GM19468 (cell line): ENCODE results near the gene ARID5B.

ENCODE experiments used
- ATAC-seq: cut with Tn5 transposase; IDR thresholded peaks from one replicate; pipeline ENCODE4 v1.9.1; 2021; ENCODE audit warnings: mild to moderate bottlenecking, moderate library complexity, moderate number of reproducible peaks; ENCODE audit not compliant: unreplicated experiment; ENCODE audit errors: extremely low read depth

The ARID5B gene

DNA sequence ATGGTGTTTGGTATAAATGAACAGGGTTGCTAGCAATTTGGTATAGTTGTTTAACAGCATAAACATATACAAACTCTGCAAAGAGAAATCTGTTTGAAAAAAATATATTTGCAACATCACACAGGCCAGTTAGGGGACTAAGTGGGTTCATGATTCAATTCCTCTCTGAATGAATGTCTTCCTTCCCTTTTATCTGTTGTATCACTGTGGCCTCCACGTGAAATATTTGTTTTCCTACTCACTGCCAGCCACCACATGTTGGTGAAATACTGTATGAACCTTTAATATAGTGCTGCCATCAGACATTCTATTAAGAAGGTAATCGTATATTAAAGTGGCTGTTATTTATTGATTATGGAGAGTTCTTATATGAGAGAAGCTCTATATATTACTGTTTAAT, 157.0 kb downstream of the ARID5B start:
- no peak for ATAC-seq

DNA sequence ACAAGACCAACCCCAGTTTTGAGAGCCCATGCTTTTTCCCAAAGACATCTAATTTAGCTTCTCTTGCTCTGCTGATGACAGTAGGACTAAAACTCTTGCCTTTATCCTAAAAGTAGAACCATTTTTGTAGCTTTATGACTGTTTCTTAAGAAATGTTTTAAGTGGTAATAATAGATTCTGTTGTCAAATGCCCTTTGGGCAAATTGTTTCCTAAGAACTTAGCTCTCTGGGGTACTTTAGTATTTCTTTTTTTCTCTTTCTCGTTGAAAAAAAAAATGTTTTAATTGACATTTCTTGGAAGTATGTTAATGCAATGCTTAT, 157.4 kb downstream of the ARID5B start:
- ATAC-seq, result no peak

DNA sequence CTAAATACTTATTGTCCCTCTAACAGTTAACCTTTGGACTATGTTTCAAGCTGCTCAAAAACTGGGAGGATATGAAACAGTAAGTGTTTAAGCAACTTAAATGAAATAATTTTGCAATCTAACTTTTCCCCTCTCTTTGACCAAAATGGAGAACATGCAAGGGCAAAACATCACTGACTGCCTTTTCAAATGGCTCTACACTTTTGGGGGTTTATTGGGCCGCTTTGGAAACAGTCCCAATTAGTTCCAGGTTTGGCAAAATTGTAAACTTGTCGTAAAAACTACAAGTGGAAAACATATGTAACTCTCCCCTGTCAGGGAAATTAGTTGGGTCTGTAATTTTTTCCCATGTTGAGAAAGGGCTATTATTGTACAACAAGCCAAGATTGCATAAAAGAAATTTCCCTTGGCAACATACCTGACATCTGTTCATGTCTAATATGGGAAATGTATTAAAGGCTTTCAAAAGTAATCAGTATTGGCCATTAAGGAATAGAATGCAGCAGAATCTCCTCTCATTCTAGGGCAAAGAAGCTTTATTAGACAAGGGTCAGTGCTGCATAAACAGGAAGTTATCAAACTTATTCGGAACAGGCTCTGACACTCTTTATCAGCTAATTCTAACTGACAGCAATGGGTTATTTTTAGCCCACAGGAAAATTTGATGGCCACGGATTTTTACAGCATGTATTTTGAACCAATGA, 157.9 kb downstream of the ARID5B start:
- ATAC-seq, result no peak

GRCh38 chr10:62062028-62062427, 160.5 kb downstream of the ARID5B start:
- ATAC-seq, result no peak

GRCh38 chr10:62062752-62063512, 161.4 kb downstream of the ARID5B start:
- ATAC-seq, result no peak

DNA sequence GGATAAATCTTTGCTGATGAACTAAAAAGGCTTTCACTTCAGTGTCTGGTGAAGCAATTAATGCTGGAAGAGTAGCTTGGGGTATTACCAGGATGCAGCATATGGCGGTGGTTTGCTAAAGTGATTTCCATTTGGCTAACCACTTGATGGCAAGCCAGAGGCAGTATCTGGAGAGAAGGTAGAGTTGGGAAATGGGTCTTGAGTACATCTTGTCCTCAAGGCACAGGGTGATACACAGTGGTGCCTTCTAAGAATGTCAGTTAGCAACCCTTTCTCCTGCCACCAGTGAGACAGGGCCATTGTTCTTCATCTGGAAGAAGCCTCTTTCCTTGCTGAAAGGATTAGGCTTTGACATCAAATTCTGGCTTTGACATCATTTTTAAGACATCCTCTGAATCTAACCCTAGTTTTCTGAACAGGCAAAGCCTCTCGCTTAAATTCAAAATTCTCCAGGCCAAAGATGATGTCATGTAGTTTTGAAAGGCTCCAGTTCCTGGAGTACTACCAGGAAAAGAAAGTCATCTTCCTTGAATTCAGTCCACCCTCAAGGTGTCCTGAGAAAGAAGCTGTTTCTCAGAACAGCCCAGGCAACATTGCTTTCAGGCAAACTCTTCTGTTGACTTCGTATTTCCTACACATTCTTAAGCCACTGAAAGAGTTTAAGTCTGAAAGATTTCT, 162.4 kb downstream of the ARID5B start:
- no peak for ATAC-seq

DNA sequence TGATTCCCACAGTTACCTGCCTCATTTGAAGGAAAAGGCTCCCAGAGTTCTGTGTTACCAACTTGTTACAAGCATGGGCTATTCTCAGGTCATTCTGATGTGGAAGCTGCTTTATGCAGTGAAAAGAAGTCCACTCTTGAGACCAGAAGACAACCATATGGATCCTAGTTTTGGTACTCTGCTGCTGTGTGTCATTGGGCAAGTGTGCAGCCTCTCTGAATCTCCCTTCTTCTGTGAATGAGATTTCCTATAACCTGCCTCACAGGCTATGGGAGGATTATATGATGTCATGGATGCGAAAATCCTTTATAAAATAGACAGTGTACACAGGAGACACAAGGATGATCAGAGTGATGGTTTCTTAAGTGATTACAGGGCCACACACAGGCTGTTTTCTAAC, 166.1 kb downstream of the ARID5B start:
- ATAC-seq, result no peak

- ATAC-seq, result no peak
Measured at GRCh38 chr10:62068464-62068863, 167.0 kb downstream of the ARID5B start.

DNA sequence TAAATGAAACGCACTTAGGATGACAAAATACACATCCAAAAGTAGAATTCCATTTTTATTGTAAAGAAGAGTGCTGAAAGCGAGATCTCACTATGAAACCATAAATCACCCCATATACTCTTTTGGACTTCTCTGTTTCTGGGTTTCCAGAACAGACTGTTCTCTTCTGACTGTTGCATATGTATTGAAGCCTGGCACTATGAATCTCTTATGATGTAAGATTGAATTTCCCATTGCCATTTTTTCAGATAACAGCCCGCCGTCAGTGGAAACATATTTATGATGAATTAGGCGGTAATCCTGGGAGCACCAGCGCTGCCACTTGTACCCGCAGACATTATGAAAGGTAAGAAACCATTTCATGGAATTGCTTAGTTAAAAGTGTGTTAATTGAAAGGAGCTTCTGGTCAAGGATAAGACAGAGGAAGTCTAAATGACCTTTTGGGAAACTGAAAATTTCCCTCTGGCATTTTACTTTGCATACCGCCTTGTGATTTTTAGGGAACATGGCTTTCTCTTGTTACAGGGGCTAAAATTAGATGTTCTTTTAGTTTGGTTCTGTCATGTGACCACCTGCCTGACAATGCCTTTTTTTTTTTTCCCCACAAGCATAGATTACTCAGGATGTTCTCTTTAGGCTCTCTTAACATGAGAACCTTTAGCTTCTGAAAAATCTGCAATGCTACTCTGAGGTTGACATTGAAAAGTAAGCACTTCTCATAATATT, 168.1 kb downstream of the ARID5B start:
- no peak for ATAC-seq

GRCh38 chr10:62071846-62072281, 170.4 kb downstream of the ARID5B start:
- no peak for ATAC-seq

DNA sequence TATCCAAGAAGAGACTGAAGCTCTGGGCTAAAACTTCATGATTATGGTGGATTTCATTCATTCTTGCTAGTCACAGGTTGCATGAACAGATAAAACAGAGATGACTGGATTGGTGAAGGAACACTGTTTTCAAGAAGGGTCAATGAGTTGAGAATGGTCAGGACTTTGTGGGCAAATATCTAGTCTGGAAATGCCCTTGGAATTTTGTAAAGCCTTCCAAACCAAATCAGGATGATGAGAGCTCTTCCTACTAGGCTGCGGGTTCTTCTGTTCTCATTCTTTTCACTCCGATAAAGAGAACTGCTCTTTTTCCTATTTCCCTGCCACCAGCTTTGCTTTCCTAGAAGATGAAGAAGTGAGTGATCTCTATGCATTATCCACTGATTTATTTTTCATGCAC, 171.4 kb downstream of the ARID5B start:
- ATAC-seq, result no peak

DNA sequence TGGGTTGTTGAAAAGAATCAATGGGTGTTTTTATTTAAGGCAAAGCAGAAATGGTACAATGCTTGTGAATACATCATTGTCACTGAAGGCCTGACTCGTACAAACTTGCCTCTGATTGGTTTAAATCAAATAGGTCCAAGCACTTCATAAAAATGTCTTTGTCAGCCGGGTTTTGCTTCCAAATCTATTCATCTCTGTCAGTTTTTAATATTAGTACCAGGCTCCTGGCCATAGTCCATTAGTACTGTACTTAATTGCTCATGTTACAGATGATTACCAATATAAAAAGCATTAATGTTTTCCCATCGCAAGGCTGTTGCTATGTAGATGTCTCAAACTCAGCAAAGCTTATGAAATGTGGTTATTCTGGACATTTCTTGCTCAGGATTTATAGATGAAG, 171.9 kb downstream of the ARID5B start:
- ATAC-seq, result no peak

DNA sequence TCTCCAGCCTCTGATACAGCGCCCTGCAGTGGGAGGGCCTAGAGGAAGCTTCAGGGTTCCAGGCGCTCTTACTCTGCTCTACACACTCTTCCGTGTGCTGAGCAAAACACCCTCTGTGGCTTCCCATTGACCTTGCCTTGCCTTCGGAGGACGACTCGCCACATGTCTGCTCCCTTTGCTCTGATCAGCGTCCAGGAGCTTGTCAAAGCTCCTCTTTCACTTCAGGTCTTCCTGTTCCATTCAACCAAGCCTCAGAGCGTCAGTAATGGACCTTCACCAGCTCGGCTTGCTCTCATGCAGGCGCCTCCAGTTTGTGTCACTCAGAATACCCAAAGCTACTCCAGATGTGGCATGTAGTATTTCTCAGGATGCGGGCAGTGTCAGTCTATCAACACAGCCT, 173.9 kb downstream of the ARID5B start:
- no peak for ATAC-seq

- ATAC-seq, result no peak
Measured at GRCh38 chr10:62075912-62076311, 174.4 kb downstream of the ARID5B start.

- no peak for ATAC-seq
Measured at GRCh38 chr10:62076891-62077290, 175.4 kb downstream of the ARID5B start.

DNA sequence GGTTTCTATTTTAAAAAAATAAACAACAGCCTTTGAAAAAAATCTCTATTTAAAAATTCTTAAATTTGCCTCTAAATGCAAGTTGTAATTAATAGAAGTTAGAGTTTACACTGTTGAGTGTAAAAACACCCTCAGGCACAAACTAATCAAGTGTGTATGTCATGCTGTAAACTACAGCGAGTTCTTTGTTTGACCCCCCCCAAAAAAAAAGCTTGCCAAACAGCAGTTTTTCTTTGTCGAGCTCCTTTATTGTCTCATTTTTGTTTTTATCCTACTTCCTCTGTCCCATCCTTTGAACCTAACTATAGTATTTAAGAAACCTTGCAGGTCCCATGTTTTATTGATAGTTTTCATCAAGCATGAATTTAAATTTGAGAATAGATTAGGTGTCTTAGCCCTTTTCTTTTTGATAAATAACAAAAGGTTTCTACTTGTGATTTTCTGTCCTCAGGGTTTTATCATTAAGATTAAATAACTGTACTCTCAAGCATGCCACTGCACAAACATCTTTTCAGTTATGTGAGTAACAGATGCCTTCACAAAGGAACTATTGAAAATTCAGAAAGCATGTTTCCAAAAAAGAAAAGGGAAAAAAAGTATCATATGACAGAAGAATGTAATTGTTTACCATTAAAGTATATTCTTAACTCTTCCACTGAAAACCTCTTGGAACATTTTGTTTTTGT, 176.0 kb downstream of the ARID5B start:
- ATAC-seq, result no peak

- ATAC-seq, result peak; percentile 81
Measured at GRCh38 chr10:62079885-62080559, 178.5 kb downstream of the ARID5B start.

GRCh38 chr10:62080905-62081304, 179.4 kb downstream of the ARID5B start:
- ATAC-seq, result no peak
